H9 (cell line): Measurements from ENCODE around the gene ANKRD39. TPM values are rescaled to one million over a fixed set of nuclear protein-coding genes. Genes with fewer than 3 reads are reported as not detected.

Source experiments
- DNase-seq: peaks from one replicate; pipeline ENCODE4 v3.0.0-alpha.2; 2017
- H2AFZ ChIP-seq: one replicate; pipeline ENCODE4 v1.6.1; 2013; ENCODE audit warnings: mild to moderate bottlenecking, low read length, control low read depth, moderate library complexity
- H2AK5ac ChIP-seq: 2 replicates; pipeline ENCODE4 v1.6.1; 2013; ENCODE audit warnings: low read length, control low read depth, mixed read lengths; ENCODE audit not compliant: insufficient read length
- H2BK120ac ChIP-seq: one replicate; pipeline ENCODE4 v1.6.1; 2013; ENCODE audit warnings: low read depth, mild to moderate bottlenecking, low read length, control low read depth, inconsistent platforms; ENCODE audit not compliant: poor library complexity, severe bottlenecking
- H2BK12ac ChIP-seq: 2 replicates; pipeline ENCODE4 v1.6.1; 2013; ENCODE audit warnings: low read length, control low read depth, mixed read lengths, low read depth; ENCODE audit not compliant: insufficient read length
- H2BK15ac ChIP-seq: 2 replicates; pipeline ENCODE4 v1.6.1; 2013; ENCODE audit warnings: low read depth, low read length, control low read depth
- H2BK20ac ChIP-seq: one replicate; pipeline ENCODE4 v1.6.1; 2013; ENCODE audit warnings: low read depth, mild to moderate bottlenecking, low read length, control low read depth, inconsistent platforms; ENCODE audit not compliant: poor library complexity, severe bottlenecking
- H2BK5ac ChIP-seq: 2 replicates; pipeline ENCODE4 v1.6.1; 2013; ENCODE audit warnings: low read length, control low read depth, mixed read lengths; ENCODE audit not compliant: insufficient read length
- H3K14ac ChIP-seq: 2 replicates; pipeline ENCODE4 v1.6.1; 2013; ENCODE audit warnings: low read length, control low read depth; ENCODE audit not compliant: insufficient read depth
- H3K18ac ChIP-seq: 2 replicates; pipeline ENCODE4 v1.6.1; 2013; ENCODE audit warnings: low read depth, mild to moderate bottlenecking, mixed read lengths, low read length, control low read depth; ENCODE audit not compliant: insufficient read length
- H3K23ac ChIP-seq: 2 replicates; pipeline ENCODE4 v1.6.1; 2013; ENCODE audit warnings: low read length, control low read depth, mixed read lengths, low read depth; ENCODE audit not compliant: insufficient read length
- H3K23me2 ChIP-seq: 2 replicates; pipeline ENCODE4 v1.6.1; 2013; ENCODE audit warnings: low read depth, mild to moderate bottlenecking, mixed read lengths, low read length, control low read depth; ENCODE audit not compliant: insufficient read length, poor library complexity, severe bottlenecking
- H3K27ac ChIP-seq: 2 replicates; pipeline ENCODE4 v1.5.1; 2013; ENCODE audit warnings: low read length, control low read depth, mixed read lengths, low read depth; ENCODE audit not compliant: insufficient read length
- H3K27me3 ChIP-seq: 2 replicates; pipeline ENCODE4 v1.6.1; 2013; ENCODE audit warnings: low read length, control low read depth, inconsistent platforms; ENCODE audit not compliant: insufficient read depth
- H3K4ac ChIP-seq: 2 replicates; pipeline ENCODE4 v1.6.1; 2013; ENCODE audit warnings: low read depth, mild to moderate bottlenecking, control low read depth, inconsistent platforms, low read length, moderate library complexity
- H3K4me1 ChIP-seq: 2 replicates; pipeline ENCODE4 v1.6.1; 2013; ENCODE audit warnings: low read length, control low read depth, inconsistent platforms; ENCODE audit not compliant: insufficient read depth
- H3K4me2 ChIP-seq: 2 replicates; pipeline ENCODE4 v1.6.1; 2013; ENCODE audit warnings: low read length, control low read depth, mixed read lengths; ENCODE audit not compliant: insufficient read length, insufficient read depth
- H3K56ac ChIP-seq: 2 replicates; pipeline ENCODE4 v1.6.1; 2013; ENCODE audit warnings: low read depth, mild to moderate bottlenecking, mixed read lengths, low read length, control low read depth; ENCODE audit not compliant: insufficient read length
- H3K79me1 ChIP-seq: 2 replicates; pipeline ENCODE4 v1.6.1; 2013; ENCODE audit warnings: low read depth, mild to moderate bottlenecking, moderate library complexity, low read length, control low read depth, inconsistent platforms; ENCODE audit not compliant: insufficient read depth, poor library complexity, severe bottlenecking
- H3K79me2 ChIP-seq: 2 replicates; pipeline ENCODE4 v1.6.1; 2013; ENCODE audit warnings: low read length, control low read depth, inconsistent platforms; ENCODE audit not compliant: insufficient read depth
- H3K9ac ChIP-seq: 2 replicates; pipeline ENCODE4 v1.6.1; 2013; ENCODE audit warnings: low read length, control low read depth, mixed read lengths; ENCODE audit not compliant: insufficient read length; ENCODE audit errors: extremely low read depth
- H3K9me3 ChIP-seq: one replicate; pipeline ENCODE4 v1.6.1; 2013; ENCODE audit warnings: low read depth, low read length, inconsistent platforms; ENCODE audit not compliant: control insufficient read depth
- H3T11ph ChIP-seq: one replicate; pipeline ENCODE4 v1.6.1; 2013; ENCODE audit warnings: mild to moderate bottlenecking, low read length, control low read depth, inconsistent platforms
- H4K20me1 ChIP-seq: one replicate; pipeline ENCODE4 v1.6.1; 2013; ENCODE audit not compliant: control insufficient read depth, insufficient read length, insufficient read depth
- H4K5ac ChIP-seq: 2 replicates; pipeline ENCODE4 v1.6.1; 2013; ENCODE audit warnings: low read depth, mild to moderate bottlenecking, mixed read lengths, low read length, control low read depth; ENCODE audit not compliant: insufficient read length
- H4K8ac ChIP-seq: replicated peaks from 2 replicates; pipeline ENCODE4 v1.6.1; 2013; ENCODE audit warnings: low read length, control low read depth, mixed read lengths, low read depth; ENCODE audit not compliant: insufficient read length
- H4K91ac ChIP-seq: 2 replicates; pipeline ENCODE4 v1.6.1; 2013; ENCODE audit warnings: low read depth, mild to moderate bottlenecking, moderate library complexity, mixed read lengths, low read length, control low read depth; ENCODE audit not compliant: insufficient read length
- H3K27ac Mint-ChIP-seq, 3 experiments: 2 replicates in 2 of 3; 3 replicates in 1 of 3; pipeline ENCODE4 v1.8.0; 2020 to 2021; ENCODE audit warnings: mixed read lengths in 3 of 3, mild to moderate bottlenecking in 1 of 3, moderate library complexity in 1 of 3
- H3K27me3 Mint-ChIP-seq: 2 replicates; pipeline ENCODE4 v1.8.0; 2021; ENCODE audit warnings: low read depth, mild to moderate bottlenecking, moderate library complexity, mixed read lengths
- H3K36me3 Mint-ChIP-seq, 3 experiments: 2 replicates in 2 of 3; 3 replicates in 1 of 3; pipeline ENCODE4 v1.8.0; 2020 to 2021; ENCODE audit warnings: low read depth in 3 of 3, mixed read lengths in 3 of 3; ENCODE audit not compliant: insufficient read depth in 1 of 3
- H3K4me1 Mint-ChIP-seq, 2 experiments: 2 replicates each; pipeline ENCODE4 v1.8.0; 2020; ENCODE audit warnings: mixed read lengths in 2 of 2
- H3K4me3 Mint-ChIP-seq, 2 experiments: 2 replicates in 1 of 2; 3 replicates in 1 of 2; pipeline ENCODE4 v1.8.0; 2020 to 2021; ENCODE audit warnings: mild to moderate bottlenecking in 2 of 2, mixed read lengths in 2 of 2, moderate library complexity in 1 of 2
- H3K9me3 Mint-ChIP-seq, 2 experiments: 2 replicates in 1 of 2; 3 replicates in 1 of 2; pipeline ENCODE4 v1.8.0; 2020; ENCODE audit warnings: mild to moderate bottlenecking in 2 of 2, mixed read lengths in 2 of 2, moderate library complexity in 1 of 2
- CTCF ChIP-seq: fragments of 200-600 bp; sonication (generic); conservative IDR thresholded peaks from 3 replicates; pipeline ENCODE4 v1.8.0; 2021; ENCODE audit warnings: antibody characterized with exemption, mild to moderate bottlenecking
- WGBS: extraction: QIAGEN DNeasy Blood & Tissue Kit; methylation state at CpG from one replicate; pipeline ENCODE4 v1.1.7; 2013; ENCODE audit warnings: missing lambda C conversion rate, low lambda C conversion rate, mixed read lengths; ENCODE audit not compliant: insufficient read length; ENCODE audit errors: extremely low coverage; 5-methylcytosine and 5-hydroxymethylcytosine counted together
- total RNA-seq: library from RNA; stranded (reverse); gene quantifications from 2 replicates; pipeline ENCODE4 v1.2.1, GENCODE V29; 2021

ANKRD39 gene
- total RNA-seq, 1 experiment from 2014 or later = 13.0 TPM

GRCh38 chr2:96864343-96865091 is 6.7 kb upstream of the ANKRD39 start:
- no peak overlapping the region for H3T11ph ChIP-seq
- WGBS = no CpG with 5 or more reads among the region's 25 CpGs
- peaks cover 29 to 68% (median 67%) of the 10 kb centered on the region in 3 experiments; a peak in 6 of 7 replicates for H3K36me3 Mint-ChIP-seq
- peaks cover 12% of the 10 kb centered on the region in 2 experiments for H3K4me1 Mint-ChIP-seq
- no peak overlapping the region for H2BK12ac ChIP-seq
- no peak overlapping the region for H3K27ac ChIP-seq
- H4K91ac ChIP-seq = no peak overlapping the region
- no peaks in the 10 kb centered on the region for H4K20me1 ChIP-seq
- H3K27me3 ChIP-seq = no peaks in the 10 kb centered on the region
- no peak overlapping the region for H3K23ac ChIP-seq
- H3K4me2 ChIP-seq = no peak overlapping the region
- H2BK5ac ChIP-seq = no peak overlapping the region
- no peak overlapping the region for H3K14ac ChIP-seq
- H3K9me3 Mint-ChIP-seq = no peaks in the 10 kb centered on the region
- no peak overlapping the region for H3K27ac Mint-ChIP-seq
- H4K8ac ChIP-seq = no peak overlapping the region
- H3K9ac ChIP-seq = no peak overlapping the region
- no peak for DNase-seq
- H4K5ac ChIP-seq = no peak overlapping the region
- 0 out of 2 replicates have a peak, but pooled peaks cover 3% of the 10 kb centered on the region for H3K4me1 ChIP-seq
- H3K23me2 ChIP-seq = peaks cover 10% of the 10 kb centered on the region
- no peaks in the 10 kb centered on the region for H3K27me3 Mint-ChIP-seq
- no peak overlapping the region for H2BK20ac ChIP-seq
- H2BK120ac ChIP-seq = no peak overlapping the region
- TF ChIP-seq CTCF = no peak
- peaks cover 10% of the 10 kb centered on the region; the same call in 1 of the 2 replicates for H3K79me2 ChIP-seq
- no peak overlapping the region for H2AK5ac ChIP-seq
- no peaks in the 10 kb centered on the region for H3K9me3 ChIP-seq
- no peak overlapping the region for H3K4me3 Mint-ChIP-seq
- H2AFZ ChIP-seq = no peak overlapping the region
- no peak overlapping the region for H3K18ac ChIP-seq
- H3K56ac ChIP-seq = no peak overlapping the region
- H3K79me1 ChIP-seq = peaks cover 10% of the 10 kb centered on the region
- no peak overlapping the region for H3K4ac ChIP-seq
- H2BK15ac ChIP-seq = no peak overlapping the region
